Astrocyte (in vitro differentiated cells and primary cell): ENCODE measurements around the gene CRYBB1.

ENCODE experiments used
- CTCF ChIP-seq: IDR thresholded peaks from 2 replicates; pipeline ENCODE4 v1.5.1; 2011; ENCODE audit warnings: low read depth, mild to moderate bottlenecking, inconsistent platforms, low read length, moderate library complexity; ENCODE audit not compliant: insufficient read depth
- EZH2 ChIP-seq: IDR thresholded peaks from 2 replicates; pipeline ENCODE4 v1.6.1; 2012; ENCODE audit warnings: mild to moderate bottlenecking, low read length, inconsistent platforms; ENCODE audit not compliant: insufficient read depth

GRCh38 chr22:26616650-26617049 is 1.2 kb downstream of the CRYBB1 start:
- TF ChIP-seq CTCF (no peak), EZH2 (no peak)
